GM18873 (cell line): ENCODE results near the gene SAC3D1.

Experiments used
- ATAC-seq: cut with Tn5 transposase; IDR thresholded peaks from one replicate; pipeline ENCODE4 v1.9.1; 2021; ENCODE audit warnings: mild to moderate bottlenecking, moderate library complexity, moderate number of reproducible peaks; ENCODE audit not compliant: unreplicated experiment, low FRiP score

The SAC3D1 gene

DNA sequence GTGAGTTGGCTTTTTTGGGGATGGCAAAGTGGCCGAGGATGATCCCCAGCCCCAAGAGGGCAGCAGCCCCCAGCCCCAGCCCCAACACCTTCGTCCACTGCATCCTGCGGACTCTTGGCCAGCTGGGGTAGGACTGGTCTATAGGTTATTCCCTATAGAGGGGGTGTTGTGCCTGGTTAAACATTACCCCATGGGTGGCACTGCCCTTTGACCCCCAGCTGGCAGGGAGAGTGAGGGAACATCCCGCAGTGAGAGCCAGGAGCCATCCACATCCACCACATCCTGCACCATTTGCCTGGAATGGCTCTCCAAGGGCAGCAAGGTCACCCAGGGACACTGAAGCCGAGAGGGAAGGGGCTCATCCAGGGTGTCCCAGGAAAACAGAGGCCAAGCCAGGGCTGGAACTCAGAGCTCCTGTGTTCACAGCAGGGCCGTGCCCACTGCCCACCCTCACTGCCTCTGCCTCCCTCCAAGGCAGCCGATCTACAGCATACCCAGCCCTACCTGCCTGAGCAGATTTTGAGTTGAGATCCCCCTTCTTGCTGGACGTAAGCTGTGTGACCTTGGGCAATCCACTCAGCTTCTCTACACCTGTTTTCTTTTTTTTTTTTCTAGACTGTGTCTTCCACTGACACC lies 17.5 kb downstream of the SAC3D1 start, which contains the start of gene NAALADL1:
Gene NAALADL1, minus strand, starts transcription at position 135 of the 636 bp plus-strand sequence. Its CDS starts 32 bp downstream, at position 103.
- ATAC-seq, result no peak

DNA sequence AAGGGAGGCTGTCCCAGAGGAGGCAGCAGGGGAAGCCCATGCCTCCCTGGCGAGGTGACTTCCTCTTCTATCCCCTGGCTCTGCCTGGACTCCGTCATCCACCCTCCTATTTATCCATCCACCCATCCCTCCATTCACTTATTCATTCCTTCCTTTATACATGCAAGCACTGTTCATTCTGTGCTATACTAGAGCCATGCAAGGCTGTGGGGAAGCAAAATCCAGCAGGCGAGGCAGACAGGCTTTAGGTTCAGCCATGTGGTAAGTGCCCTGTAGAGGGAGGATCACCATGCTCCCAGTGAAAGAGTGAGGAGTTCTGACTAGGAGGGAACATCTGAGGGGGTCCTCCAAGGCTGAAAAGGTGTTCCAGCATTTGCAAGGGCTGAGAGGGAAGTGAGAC lies 18.5 kb downstream of the SAC3D1 start:
- ATAC-seq, result no peak

DNA sequence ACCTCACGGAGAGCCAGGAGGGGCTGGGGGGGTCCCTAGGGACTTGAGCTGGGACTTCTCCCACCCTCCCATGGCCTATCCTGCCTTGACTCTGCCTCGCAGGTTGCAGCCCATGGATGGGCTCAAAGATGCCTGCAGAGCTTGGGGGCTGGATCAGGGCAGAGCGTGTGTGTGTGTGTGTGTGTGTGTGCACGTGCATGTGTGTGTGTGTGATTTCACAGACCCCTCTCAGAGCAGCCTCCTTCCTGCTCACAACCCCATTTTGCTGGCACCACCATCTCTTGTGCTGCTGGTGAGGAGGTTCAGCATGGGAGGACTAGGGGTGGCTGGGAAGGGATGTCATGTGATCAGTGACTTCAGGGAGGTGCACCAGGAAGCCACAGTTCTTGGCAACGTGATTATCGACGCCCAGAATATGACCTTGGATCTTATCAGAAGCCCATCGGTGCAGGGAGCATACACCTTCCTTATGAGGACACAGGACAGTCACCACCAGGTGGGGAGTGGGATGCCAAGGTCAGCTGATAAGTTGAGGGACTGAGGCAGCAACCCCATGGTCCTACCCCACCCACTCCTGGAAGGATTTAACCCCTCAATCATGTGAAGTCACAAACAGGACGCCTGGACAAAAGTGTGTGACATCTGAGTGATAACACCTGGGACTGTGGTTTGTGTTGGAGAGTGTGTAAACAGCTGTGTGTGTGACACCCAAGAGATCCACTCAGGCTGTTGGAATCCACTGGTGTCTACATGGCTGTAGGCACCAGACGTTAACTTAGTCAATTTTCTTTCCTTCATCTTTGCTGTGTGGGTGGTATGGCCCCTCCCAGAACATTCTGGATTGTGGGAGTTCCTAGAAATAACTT lies 19.2 kb downstream of the SAC3D1 start:
- ATAC-seq, result no peak

DNA sequence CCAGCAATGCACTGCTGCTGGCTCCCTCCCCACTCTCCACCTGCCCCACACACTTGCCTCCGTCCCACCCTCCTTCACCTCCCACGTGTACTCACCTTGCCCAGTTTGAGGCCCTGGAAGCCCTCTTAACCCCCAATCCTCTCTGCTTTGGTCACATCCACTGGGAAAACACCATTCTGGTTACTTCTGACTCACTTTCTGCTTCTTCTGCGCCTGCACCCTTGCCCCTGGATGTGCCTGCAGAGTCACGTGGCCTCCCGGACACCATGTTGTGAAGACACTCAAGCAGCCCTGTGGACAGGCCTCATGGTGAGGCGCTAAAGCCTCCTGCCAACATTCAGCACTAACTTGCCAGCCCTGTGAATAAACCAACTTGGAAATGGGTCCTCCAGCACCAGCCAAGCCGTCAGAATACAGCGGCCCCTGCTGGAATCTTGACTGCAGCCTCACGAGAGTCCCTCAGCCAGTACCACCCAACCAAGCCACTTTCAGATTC lies 20.0 kb downstream of the SAC3D1 start:
- no peak for ATAC-seq

DNA sequence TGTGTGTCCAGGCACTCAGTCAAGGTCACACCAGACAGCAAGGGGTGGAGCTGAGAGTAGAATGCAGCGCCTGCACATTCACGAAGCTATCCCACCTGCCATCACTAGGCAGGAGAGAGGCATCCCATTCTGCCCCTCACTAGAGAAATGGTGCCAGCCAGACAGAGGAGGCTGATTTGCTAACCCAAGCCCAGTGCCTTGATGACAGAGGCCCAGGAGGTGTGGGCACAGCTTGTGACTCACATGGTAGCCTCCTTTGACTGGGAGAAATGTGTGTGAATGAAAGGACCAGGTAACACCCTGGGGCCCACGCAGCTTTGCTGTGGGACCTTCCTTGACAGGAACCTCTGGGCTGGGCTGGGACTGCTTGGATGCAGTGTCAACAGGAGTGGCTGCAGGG lies 22.5 kb downstream of the SAC3D1 start:
- ATAC-seq, result no peak

DNA sequence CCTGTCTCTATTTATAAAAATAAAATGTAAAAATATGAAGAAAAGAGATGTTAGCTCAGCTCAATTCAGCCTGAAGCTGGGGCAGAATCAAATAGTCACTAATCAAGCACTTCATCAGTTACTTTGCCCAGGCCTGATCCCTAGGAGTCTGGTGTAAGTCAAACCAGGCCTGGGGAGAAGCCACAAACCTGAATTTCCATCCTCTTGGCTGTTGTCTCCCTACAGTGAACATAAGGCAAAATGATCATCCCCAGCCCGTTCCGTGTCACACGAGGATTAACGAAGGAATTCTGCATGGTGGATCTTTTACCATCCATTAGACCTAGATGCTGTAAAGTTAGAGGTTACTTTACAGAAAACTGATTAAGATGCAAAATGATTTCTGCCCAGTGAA lies 23.8 kb downstream of the SAC3D1 start:
- ATAC-seq, result no peak

DNA sequence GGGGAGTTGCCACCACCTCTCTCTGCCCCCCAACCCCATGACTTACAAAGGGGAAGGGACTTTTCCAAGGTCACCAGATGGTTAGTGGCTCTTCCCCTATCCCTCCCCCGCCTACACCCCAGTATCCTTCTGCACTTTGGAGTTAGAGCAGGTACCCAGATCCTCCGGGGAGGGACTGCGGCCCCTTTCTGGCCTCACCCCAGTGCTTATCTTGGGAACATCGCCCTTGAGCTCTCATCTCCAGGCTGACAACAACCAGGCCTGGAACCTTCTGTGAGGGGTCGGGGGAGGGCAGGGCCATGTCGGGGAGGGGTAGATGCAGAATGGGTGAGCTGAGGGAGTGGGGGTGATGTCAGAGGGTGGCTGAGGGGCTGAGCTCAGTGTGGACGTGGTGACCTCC lies 24.8 kb downstream of the SAC3D1 start:
- ATAC-seq, result no peak

DNA sequence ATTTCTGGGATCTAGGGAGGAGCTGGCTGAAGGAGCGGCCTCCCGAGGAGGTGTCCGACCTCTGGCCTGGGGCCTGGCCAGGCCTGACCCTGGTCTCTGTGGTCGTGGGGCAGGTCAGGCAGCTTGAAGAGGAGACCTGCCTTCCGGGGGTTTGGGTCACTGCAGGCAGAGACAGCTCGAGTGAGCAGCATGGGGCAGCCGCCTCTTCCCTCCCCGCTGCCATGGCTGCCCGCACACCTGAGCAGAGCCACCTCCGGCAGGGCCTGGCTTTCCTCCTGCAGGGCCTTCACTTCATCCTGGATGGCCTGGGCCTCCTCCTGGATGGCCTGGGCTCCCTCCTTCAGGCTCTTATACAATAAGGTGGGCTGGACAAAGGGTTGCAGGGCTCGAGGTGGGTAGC lies 25.3 kb downstream of the SAC3D1 start:
- no peak for ATAC-seq

DNA sequence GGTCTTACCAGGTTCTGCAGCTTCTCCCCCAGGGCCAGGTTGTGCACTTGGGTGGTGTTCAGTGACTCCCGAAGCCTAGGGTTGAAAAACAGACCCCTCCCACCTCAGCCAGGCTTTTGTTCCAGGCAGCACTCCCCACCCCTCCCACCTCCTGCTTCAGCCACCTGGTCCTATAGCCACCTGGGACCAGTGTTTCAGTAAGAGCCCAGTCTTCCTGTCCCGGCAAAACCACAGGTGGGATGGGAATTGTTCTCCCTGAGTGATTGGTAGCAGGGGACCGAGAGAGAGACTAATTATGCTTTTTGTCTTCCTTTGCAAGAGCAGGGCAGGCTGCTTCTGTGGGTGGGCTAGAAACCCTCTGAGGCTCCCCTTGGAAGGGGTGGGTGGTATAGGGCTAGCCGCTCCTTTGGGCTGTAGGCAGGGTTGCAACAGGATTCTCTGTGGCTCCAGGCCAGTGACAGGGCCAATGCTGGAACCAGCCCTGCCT lies 25.8 kb downstream of the SAC3D1 start:
- ATAC-seq, result no peak

DNA sequence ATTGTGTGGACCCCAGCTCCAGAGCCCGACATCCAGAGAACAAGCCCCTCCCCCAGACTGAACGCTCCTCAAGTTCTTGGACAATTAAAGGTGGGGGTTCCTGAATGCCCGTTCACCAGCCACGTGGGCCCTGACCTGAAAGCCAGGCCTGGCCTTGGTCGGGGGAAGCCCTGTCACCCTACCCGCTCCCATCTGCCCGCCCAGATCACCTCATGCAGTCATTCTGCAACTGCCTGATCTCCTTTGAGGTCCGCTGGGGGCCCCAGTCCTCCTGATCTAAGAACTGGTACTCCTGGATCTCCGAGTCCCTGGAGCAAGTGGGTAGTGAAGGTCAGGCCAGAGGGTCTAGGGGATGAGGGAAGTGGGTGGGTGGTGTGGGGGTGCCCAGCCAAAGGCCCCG lies 26.4 kb downstream of the SAC3D1 start:
- ATAC-seq, result no peak

DNA sequence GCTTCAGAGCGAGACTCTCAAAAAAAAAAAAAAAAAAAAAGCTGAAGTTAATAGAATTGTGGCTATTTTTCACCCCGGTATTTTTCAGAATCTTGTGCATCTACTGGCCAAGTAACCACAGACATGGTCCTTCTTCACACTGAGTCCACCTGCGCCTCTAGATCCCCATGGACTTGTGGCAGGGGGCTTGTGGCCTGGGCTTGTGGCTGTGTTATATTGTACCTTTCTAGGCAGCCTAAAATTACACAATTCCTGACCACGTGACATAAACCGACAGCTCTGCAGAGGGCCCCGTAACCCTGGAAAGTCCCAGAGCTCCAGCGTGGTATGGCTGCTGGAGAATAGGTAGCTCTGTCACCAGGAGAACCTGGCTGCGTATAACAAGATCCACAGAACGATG lies 28.2 kb downstream of the SAC3D1 start:
- no peak for ATAC-seq

DNA sequence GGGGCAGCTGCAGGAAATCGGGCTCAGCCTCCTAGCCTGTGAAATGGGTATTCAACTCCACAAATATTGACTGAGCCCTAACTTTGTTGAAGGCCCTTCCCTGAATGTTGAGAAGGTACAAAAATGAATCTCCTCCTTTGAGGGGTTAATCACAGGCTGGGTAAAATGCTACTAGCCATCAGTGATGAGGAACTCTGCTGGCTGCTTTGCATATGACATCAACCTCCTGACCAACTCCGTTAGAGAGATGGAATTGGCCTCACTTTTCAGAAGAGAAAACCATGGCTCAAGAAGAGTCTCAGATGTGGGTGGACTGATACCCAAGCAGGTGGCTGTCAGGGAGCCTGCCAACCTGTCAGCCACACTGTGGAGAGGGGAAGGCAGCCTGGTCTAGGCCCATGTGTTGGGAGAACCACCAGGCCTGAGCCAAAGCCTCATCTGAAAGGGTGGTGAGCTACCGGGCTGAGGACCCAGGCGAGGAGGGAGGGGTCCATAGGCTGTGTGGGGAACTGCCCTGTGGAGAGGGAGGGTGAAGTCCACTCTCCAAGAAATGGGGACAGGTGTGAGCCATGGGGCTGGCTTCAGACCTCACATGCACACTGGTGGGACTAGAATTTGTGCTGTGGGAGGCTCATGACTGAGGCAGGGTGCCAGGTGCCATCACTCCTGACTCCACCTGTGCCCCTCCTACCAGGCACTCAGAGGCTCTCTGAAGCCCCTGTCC lies 31.1 kb downstream of the SAC3D1 start:
- no peak for ATAC-seq

DNA sequence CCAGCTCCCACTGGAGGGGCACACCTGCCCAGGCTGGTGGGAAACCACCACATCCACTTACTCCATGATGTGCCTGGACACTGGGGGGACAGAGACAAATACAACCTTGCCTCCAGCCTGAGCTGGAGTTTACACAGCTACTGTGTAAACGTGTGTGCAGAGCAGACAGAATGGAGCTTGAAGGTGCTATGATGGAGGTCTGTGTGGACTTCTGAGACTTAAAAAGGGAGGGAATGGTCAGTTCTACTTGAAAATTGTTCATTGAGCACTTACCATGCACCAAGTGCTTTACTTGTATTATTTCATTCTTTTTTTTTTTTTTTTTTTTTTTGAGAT lies 31.6 kb downstream of the SAC3D1 start:
- ATAC-seq, result no peak

DNA sequence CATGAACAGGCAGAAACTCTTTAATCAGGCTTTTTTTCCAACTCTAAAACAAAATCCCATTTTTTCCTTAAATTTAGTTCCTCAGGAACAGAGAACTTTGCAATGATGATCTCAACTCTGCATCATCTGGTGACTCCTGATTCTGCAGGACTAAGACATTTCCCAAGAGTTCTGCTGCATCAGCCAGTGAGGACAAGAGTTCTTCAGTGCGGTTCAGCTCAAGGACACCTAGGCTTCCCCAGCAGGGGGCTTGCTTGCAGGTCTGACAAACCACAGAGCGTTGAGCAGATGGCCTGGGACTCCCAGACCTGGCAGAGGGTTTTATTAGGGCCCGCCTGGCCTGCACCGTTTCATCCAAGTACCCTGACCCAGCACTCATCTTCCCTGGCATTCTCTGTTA lies 36.4 kb downstream of the SAC3D1 start:
- no peak for ATAC-seq

DNA sequence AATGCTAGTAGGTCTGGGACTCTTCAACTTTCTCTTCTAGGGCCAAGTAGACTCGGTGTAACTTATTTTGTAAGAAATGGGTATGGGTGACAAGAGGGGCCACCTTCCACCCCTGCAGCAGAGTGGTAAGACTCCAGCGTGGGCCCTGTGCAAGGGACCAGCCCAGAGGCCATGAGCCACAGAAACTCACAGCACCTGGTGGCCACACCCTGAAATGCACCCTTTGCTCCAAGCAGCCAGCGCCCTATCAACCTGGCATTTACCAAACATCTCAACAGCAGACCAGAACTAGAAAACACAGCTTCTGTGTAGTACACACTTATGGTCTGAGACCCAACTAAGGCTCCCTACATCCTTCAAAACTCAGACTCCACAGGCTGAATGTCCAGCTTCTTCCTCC lies 37.1 kb downstream of the SAC3D1 start:
- no peak for ATAC-seq

DNA sequence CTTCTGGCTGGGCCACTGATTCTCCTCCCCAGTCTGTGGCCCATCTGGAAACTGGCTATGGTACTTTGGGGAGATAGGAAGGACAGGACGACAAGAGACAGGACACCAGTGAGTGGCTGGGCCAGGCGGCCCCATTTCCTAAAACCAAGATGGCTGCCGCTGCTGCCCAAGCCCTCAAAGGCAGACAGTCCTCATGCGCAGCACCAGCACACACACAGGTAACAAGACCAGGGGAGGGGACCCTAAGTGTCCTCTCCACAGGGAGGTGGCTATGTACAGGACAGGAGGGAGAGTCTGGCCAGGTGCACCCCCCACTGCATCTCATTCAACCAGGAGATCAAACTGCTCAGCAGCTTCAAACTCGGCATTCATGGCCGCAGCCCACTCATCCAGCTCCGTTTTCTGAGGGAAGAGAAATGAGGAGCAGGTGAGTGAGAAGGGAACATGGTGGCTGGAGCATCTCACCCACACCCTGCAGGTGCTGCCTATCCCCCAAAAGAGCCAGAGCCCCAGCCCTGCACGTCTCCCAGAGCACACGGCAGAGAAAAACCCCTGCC lies 37.9 kb downstream of the SAC3D1 start:
- ATAC-seq, result no peak

DNA sequence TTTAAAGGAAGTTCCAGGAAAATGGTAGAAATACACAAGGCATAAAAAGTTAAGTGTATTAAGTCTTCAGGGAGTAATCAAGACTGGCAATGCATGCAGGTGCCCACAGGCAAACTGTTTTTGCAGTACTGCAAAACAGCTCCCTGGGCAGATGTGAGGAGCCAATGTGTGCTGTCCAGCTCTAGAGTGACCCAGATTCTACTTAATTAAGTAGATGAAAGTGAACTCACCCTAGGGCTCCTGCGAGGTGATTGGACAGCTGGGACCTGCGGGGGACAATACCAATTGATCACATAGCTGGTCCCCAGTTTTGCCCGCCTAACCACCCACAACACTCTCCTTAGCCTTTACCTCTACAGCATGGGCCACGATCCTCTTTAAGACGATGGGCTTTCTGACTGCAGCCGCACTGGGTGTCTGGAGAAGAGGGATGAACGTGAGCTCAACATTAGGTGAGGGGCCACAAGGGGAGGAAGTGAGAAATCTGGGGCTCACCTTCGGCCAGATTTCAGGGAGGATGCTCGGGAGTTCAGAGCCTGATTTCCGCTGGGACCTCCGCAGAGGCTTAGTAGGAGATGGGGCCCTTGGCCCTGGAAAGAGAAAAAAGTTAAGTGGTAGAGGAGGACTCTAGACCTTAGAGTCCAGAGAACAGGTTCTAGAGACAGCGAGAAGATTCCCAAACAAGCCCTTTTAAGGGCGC lies 42.3 kb downstream of the SAC3D1 start:
- peak; percentile 21 for ATAC-seq

DNA sequence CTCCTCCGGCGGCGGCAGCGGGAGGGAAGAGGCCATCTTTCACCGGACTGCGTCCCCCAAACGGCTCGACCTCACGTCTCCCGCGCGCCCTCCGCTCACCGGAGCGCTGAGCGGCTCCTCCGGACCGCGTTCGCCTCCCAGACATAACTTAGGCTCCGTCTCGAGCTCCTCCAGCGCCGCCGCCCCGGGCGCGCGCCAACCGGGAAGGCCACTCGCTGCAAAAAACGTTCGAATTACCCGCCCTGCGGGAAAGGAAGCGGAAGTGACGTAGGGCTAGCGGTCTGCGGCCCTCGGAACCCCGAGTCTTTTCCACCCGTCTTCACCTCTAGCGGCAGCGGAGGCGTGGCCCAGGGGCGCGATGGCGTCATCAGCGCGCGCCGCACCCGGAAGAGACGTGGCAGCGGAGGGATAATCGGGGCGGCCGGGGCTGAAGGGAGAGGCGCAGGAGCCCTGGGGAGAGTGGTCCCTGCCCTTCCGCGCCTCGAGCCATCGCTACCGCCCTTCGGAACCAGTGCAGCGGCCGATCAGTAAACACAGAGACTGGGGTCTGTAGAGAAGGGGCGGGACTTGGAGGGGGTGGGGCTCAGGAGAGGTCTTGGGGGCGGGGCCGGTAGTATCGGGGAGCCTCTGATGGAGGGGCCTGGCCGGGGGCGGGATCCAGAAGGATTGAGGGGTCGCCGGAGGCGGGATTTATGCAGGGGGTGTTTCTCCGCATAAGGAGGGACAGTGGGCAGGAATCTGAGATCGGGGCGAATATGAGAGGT lies 43.0 kb downstream of the SAC3D1 start, which contains the start of the genes CDCA5 and ZFPL1:
Gene CDCA5, minus strand, starts transcription at position 207 of the 764 bp plus-strand sequence. Its CDS starts 62 bp downstream, at position 145.
Gene ZFPL1, plus strand, starts transcription at position 389 of the 764 bp plus-strand sequence. CDS start 477 bp downstream, outside the sequence.
- ATAC-seq, result peak; percentile 57
